NOMO-1 treated with DMSO at 0.1 percent for 48 hours (cell line): ENCODE results near the gene AGT.
"Not testable (repeated sequence)": the region's sequence is repeated elsewhere in the genome, so short reads cannot be mapped to it uniquely, and the experiment has no call there.

Source experiments
- DNase-seq: peaks from one replicate; lab custom pipeline; 2025; ENCODE audit not compliant: unreplicated experiment; lab: John Stamatoyannopoulos, UW

AGT gene

GRCh38 chr1:230707732-230708630, 5.9 kb downstream of the AGT start:
- no peak for DNase-seq

GRCh38 chr1:230706887-230707731, 6.8 kb downstream of the AGT start:
- DNase-seq: no peak

- no peak for DNase-seq
Measured at GRCh38 chr1:230706020-230706699, 7.8 kb downstream of the AGT start.

- DNase-seq: no peak
Measured at GRCh38 chr1:230705289-230706019, 8.5 kb downstream of the AGT start.

GRCh38 chr1:230704830-230705229, 9.1 kb downstream of the AGT start:
- DNase-seq: no peak

GRCh38 chr1:230703679-230704385, 10.1 kb downstream of the AGT start:
- no peak for DNase-seq

GRCh38 chr1:230702934-230703678, 10.8 kb downstream of the AGT start:
- no peak for DNase-seq

GRCh38 chr1:230701895-230702768, 11.8 kb downstream of the AGT start:
- no peak for DNase-seq

- DNase-seq: no peak
Measured at GRCh38 chr1:230701434-230701833, 12.5 kb downstream of the AGT start.

GRCh38 chr1:230700132-230700531, 13.8 kb downstream of the AGT start:
- no peak for DNase-seq

GRCh38 chr1:230699716-230700115, 14.2 kb downstream of the AGT start:
- no peak for DNase-seq

- DNase-seq: not testable (repeated sequence)
Measured at GRCh38 chr1:230698964-230699363, 15.0 kb downstream of the AGT start.

- no peak for DNase-seq
Measured at GRCh38 chr1:230698130-230698529, 15.8 kb downstream of the AGT start.

- no peak for DNase-seq
Measured at GRCh38 chr1:230696722-230697437, 17.0 kb downstream of the AGT start.

GRCh38 chr1:230696218-230696617, 17.7 kb downstream of the AGT start:
- no peak for DNase-seq

GRCh38 chr1:230694991-230695390, 18.9 kb downstream of the AGT start:
- no peak for DNase-seq

- no peak for DNase-seq
Measured at GRCh38 chr1:230694464-230694863, 19.5 kb downstream of the AGT start.

- DNase-seq: no peak
Measured at GRCh38 chr1:230693777-230694176, 20.1 kb downstream of the AGT start.
